Fibroblast of skin of abdomen (primary cell): ENCODE results near the gene PRICKLE3.
"Not testable (repeated sequence)": the region's sequence is repeated elsewhere in the genome, so short reads cannot be mapped to it uniquely, and the experiment has no call there.

Experiments
- DNase-seq: peaks from one replicate; pipeline ENCODE4 v3.0.0-alpha.2; 2013

PRICKLE3 gene

DNA sequence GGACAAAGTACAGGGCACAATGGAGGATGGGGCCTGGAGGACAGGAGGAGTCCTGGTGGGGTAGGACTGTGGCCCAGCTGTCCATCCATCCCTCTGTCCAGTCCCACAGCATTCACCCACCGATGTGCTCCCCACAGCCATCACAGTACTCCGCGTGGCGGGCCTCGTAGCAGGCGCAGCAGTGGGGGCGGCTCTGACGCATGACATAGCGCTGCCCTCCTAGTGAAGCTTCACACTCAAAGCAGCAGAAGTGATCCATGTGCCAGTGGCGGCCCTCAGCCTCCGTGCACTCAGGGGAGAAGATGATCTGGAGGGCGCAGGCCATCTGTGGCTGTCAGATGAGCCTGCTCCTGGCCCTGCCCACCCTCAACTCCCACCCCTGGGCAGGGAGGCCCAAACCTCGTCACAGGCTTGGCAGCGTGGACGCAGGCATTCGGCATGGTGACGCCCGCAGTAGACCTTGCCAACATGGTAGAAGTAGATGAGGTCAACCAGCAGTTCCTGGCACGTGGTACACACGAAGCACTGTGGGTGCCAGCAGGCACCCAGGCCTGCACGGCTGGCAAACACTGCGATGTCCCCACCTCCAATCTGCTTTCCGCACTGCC is 8.2 kb downstream of the PRICKLE3 start:
- DNase-seq, result no peak

DNA sequence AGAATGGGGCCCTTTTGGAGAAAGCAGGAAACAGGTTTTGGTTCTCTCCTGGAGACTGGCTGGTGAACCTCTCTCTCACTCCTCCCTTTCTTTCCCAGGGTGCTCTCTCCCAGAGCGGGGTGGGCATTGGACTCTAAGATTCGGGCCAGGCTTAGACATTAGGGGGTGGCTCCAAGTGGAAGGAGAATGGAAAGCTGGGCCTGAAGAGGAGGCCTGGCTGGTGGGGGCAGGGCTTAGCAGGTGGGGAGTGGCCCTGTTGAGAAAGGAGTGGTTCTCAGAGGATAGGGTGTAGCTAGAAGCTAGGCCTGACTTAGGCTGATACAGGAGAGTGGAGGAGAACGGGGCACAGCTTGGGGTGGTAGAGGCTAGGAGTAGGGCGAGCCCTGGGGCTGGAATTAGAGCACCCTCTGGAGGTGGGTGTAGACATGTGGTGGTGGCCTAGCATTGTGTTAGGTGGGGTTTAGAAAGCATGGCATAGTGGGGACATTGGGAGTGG is 8.8 kb downstream of the PRICKLE3 start:
- no peak for DNase-seq

DNA sequence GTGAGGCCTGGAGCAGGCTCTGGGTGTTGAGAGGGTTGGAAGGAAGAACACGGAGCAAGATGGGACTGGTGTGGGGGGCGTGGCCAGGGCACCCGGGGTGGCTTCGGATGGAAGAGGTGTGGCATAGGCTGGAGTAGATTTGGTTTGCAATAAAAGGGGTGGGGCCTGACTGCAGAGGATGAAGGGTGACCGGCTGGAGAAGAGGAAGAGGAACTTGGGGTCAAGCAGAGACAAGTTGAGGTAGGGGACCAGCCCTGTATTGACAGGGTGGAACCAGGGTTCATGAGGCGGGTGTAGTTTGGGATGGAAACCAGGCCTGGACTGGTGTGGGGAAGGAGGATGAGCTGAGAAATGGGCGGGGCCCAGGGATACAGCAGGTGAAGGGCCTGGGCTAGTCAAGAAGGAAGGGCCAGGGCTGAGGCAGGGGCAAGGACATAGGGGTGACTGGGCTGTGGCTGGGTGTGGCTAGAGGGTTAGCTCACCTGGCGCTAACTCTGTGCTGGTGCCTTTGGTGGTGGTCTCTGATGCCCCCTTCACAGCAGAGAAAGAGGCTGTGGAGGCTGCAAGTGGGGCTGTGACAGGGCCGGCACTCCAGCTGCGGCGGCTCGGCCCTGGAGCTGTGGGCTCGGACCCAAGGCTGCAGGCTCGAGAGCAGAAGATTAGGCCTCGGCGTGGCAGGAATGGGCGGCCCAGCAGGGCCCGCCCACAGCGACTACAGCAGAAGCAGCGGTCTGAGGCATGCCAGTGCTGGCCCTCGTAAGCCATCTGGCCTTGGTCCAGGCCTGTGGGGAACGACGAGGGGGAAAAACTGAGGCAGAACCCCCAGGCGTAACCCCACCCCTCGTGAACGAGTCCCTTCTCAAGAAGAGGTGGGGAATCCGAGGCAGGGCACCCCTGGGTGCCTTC is 9.5 kb downstream of the PRICKLE3 start:
- no peak for DNase-seq

DNA sequence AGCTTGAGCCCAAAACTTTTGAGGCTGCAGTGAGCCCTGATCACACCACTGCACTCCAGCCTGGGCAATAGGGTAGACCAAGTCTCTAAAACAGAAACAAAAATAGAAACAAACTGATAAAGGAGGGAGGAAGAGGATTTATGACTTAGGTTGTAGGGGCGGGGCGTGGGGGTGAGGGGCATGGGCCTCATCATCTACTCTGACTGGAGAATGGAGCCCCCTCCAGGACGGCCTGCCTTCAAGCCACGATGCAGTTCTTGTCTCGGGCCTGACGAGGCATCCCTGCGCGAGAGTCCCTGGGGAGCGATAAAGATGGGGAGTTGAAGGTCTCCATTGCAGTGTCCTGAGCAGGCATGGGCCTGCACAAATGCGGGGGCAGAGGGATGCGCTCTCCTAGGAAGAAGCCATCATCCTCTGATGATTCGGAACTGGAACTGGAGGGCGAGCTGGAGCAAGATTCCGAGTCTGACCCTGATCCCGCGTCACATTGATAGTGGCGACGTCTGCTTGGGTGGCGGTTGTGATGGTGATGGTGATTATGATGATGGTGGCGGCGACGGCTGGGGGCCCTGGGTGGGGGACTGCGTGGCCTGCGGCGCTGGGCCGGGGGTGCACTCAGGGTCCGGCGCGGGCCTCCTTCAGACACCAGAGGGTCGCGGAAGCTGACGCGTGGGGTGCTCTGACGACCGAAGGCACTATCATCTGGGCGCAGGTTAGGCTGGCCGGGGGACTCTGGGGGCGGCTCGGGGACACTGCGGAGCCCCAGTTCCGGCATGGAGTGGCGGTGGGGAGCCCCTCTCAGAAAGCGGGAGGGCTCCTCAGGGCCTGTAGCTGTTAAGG is 10.5 kb downstream of the PRICKLE3 start:
- no peak for DNase-seq

DNA sequence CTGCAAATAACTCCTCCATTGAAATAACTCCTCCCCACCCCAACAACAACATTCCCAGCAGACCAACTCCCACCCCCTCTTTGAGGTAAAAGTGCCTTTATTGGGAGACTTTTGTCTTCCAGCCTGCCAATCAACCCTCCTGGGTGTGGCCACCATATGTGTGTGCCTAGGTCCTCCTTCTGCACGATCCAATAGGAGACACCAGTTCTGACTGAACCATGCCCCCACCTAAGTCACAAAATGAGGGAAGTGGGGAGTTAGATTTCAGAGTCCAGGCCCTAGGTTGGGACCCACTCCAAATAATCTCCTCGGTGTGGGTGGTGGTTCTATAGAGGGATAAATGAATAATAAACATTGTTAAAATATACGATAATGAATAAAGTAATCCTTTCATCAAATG is 11.4 kb downstream of the PRICKLE3 start:
- DNase-seq, result no peak

DNA sequence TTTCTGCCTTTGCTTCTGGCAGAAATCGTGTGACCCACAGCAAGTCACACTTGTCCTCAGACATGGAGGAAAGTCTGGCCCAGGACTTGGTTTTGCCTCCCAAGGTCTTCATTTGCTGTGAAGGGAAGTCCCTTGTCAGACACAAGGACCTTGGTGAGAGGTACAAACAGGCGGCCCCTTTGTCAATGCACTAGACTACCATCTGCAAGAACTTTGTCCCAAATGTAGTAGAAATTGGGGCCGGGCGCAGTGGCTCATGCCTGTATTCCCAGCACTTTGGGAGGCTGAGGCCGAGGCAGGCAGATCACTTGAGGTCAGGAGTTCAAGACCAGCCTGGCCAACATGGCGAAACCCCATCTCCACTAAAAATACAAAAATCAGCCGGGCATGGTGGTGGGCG is 12.6 kb downstream of the PRICKLE3 start:
- DNase-seq, result not testable (repeated sequence)

DNA sequence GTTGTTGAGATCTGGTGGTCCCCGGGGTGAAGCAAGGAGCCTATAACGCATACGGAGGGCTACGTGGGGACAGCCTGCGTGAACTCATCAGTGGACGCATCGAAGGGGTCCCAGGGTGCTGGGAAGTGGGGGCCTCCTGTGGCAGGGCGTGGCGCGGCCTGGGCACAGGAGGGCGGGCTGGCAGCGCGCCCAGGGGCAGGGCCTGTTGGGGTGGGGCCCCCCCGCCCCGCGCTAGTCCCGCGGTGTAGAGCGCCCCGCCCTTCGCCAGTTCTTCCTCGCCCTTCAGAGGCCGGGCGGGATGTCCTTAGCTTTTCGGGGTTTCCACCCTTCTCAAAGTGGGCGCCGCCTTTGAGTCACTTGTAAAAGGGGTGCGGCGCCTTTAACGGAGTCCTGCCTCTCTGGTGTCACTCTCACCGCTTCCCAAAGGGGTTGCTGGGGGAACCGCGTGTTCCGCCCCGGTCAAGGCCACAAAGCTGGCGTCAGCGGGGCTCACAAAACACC is 13.8 kb downstream of the PRICKLE3 start:
- DNase-seq, result peak; percentile 31

DNA sequence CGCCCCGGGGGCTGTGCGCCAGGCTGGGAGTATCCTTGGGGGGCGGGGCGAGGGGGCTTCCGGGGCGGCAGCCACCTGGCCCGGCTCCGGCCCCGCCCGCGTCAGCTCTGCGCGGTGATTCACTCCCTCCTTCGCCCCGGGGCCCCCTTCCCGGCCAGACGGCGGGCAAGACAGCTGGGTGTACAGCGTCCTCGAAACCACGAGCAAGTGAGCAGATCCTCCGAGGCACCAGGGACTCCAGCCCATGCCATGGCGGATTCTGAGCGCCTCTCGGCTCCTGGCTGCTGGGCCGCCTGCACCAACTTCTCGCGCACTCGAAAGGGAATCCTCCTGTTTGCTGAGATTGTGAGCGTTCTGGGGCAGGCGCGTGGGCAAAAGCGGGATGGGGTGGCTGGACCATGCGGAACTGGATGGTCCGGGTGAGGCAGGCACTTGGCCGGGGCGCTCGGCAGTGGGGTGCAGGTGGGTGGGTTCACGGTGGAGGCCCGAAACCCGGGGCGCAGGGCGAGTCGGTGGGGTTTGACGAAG is 14.4 kb downstream of the PRICKLE3 start, which contains the start of gene PLP2:
PLP2 (plus strand) TSS at position 147 of the 528 bp plus-strand sequence; CDS start at position 250, 103 bp downstream.
- peak; percentile 38 for DNase-seq

DNA sequence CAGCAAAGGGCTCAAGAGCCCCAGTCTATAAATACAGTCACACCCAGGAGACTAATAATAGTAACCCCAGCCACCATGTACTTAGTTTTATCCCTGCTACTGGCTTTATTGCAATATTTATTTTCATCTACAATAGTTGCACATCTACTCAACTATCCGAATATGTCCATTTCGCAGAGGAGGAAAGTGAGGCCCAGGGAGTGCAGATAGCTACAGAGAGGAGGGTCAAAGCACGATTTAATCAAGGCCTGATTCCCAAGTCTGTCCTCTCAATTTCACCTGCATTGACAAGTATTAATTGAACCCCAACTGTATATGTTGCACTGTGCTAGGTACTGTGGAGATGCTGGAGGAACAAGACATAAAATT is 18.4 kb downstream of the PRICKLE3 start:
- DNase-seq, result no peak

DNA sequence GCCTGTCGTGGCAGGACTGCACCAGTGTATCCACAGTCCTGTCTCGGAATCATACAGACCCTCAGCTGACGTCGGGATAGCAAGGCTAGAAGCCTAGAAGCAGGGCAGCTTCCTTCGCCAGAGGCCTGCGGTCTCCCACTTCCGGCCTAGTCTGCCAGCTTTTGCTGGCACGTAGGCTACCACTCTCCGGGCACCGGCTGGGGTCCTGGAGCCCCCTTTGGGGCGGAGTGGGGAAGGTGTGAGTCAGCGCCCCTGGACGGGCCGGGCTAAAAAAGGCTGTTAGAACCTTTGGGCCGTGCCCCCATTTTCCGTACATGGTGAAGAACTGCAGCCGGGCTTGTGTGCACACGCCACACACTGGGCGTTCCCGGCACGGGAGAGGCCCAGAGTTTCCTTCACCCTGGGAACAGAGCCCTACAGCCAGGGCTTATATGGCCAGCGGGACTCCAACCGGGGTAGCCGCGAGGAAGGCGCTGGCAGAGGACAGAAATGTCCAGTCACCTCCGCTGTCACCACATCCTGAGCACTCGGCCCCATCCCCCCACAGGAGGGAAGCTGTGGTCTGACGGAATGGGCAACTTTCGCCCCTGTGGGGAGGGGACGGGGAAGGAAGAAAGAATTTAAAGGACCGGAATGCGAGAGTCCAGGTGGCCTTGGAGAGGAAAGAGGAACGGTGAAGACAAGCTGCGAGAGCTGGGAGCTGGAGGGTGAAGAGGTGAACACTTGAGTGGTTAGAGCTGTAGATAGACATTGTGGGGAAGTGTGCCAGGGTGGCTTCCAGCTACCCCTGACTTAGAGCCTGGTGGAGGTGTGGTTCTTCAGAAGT is 19.0 kb downstream of the PRICKLE3 start:
- peak; percentile 66 for DNase-seq

DNA sequence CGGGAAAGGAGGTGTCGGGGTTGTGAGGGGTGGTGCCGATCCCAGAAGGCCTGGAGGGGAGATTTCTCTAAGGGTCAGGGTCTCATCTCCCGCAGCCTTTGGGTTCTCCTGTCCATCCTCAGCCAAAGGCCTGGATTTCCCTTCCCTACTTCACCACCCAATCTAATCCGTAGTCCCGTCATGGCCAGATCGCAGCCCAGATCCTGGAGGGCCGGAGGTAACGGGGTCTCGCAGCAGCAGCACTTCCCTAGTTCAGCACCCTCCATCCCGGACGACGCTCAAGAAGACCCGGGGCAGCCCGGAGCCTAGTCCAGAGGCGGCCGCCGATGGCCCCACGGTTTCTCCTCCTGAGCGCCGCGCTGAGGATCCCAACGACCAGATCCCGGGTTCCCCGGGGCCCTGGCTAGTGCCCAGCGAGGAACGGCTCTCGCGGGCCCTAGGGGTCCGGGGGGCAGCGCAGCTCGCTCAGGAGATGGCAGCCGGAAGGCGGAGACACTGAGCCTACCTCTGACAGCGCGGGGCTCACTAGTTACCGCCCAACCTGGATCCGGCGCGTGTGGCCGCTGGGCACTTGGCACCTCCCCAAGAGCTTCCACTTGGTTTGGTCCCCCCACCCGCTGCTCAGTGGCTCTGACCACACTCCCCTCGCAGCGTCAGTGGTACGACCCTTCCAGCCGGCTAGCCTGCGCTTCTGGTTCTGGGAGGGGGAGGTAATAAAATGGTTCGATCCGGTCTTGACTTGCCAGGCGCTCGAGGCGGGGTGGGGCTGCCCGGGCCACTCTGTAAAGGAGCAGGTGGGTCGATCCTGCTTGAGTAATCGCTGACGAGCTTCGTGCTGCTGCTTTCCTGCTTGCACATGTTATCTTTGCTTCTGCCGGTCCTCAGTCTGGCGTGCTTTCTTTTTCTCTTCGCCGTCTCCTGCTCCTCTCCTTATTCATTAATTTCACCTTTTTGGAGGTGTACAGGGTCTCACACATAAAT is 20.0 kb downstream of the PRICKLE3 start:
- DNase-seq, result peak; percentile 51

DNA sequence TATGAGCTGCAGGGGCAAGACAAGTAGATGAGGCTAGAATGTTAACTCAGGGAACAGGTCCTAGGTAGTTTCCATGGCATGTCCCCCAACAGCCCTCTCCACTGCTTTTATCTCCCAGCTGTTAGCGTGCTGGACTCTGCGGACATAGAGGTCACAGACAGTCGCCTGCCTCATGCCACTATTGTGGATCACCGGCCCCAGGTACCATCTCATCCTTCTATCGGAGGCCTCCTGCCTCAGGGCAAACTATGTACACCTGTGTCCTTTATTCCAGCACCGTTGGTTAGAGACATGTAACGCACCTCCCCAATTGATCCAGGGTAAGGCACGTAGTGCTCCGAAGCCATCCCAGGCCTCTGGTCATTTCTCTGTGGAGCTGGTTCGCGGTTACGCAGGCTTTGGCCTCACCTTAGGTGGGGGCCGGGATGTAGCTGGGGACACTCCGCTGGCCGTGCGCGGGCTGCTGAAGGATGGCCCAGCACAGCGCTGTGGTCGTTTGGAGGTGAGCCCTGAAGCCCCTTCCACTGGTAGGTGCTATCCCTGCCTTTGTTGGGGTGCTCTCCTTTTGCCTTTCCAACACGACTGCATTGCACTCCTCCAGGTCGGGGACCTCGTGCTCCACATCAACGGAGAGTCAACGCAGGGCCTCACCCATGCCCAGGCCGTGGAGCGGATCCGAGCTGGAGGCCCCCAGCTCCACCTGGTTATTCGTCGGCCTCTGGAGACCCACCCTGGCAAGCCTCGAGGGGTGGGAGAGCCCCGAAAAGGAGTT is 21.4 kb downstream of the PRICKLE3 start:
- no peak for DNase-seq

DNA sequence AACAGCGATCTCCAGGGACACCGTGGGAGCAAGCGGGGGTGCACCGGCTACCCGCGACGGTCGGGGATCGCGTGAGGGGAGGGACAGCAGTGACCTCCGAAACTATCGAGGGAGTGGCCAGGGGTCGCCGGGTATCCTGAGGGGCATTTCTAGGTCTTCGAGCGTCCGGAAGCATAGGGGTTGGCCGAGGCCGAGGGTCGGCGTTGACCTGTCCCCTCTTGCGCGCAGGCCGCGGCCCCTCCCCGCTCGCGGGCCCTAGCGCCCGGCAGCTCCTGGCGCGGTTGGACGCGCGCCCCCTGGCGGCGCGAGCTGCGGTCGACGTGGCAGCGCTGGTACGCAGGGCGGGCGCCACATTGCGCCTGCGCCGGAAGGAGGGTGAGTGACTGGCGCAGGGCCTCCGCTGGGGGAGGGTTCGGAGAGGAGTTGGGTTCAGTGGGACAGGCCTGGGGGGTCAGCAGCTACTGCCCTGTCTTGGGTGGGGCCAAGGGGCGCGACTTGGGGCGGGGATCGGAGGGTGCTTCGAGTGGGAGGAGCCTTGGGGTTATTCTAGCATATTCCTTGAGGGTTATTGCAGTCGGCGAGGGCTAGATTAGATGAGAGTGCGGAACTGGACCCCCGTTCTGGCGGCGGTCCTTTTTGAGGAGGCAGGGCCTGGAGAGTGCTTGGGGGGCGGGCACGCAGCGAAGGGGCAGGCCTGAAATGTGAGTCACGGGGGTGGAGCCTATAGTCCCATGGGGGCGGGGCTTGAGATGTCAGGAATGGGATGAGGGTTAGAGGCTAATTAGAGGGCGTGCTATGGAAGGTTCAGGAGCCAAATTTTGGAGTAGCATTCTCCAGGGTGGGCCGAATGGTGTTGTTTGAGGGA is 22.4 kb downstream of the PRICKLE3 start:
- DNase-seq, result peak; percentile 75

DNA sequence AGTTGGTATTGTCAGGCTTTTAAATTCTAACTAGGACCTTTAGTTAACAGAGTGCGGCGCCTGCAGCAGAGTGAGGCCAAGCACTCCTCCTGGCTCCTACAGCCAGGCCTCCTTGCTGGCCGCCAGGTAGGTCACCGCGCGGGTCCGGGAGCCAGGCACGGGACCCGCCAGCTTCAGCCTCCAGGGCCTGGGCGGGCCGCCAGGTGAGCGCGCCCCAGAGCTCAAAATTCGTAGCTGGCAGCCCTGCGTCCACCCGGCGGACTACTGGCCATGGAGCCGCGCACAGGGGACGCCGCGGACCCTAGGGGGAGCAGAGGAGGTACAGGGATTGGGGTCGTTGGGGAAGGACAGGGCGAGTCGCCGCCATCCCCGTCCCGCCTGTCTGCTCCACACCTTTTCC is 23.6 kb downstream of the PRICKLE3 start, which contains the start of gene MAGIX:
MAGIX (plus strand) TSS at position 139 of the 400 bp plus-strand sequence; CDS start at position 271, 132 bp downstream.
- DNase-seq, result no peak

DNA sequence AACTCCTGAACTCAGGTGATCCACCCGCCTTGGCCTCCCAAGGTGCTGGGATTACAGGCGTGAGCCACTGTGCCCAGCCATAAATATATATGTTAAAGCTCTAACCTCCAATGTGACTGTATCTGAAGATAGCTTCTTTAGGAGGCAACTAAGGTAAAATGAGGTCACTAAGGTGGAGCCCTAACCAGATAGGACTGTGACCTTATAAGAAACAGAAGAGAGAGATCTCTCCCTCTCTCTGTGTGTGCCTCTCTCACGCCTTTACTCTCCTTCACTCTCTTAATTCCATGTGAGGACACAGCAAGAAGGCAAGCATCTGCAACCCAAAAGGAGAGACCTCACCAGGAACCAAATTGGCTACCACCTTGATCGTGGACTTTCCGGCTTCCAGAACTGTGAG is 24.5 kb downstream of the PRICKLE3 start:
- no peak for DNase-seq

DNA sequence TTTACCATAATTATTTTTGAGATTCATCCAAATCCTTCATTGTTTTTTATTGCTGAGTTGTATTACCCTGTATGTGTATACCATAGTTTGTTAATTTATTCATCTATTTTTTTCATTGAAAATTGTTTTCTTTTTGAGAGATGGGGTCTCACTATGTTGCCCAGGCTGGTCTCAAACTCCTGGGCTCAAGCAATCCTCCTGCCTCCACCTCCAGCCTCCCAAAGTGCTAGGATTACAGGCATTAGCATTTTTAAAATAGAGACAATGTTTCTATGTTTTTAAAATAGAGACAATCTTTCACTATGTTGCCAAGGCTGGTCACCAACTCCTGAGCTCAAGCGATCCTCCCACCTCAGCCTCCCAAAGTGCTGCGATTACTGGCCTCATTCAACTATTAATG is 25.3 kb downstream of the PRICKLE3 start:
- no peak for DNase-seq

DNA sequence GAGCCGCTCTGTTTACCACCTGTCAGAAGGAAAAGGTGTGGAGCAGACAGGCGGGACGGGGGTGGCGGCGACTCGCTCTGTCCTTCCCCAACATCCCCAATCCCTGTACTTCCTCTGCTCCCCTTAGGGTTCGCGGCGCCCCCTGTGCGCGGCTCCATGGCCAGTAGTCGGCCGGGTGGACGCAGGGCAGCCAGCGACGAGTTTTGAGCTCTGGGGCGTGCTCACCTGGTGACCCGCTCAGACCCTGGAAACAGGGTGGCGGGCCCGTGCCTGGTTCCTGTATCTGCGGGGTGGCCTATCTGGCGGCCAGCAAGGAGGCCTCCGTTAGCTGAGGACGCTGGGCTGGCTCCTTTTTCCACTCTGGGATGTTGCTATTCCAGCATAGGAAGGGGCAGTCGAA is 29.0 kb downstream of the PRICKLE3 start:
- DNase-seq, result no peak
